ENCODE data around the gene SDK1.

SDK1 gene

GRCh38 chr7:3630081-3630480 is 329.0 kb downstream of the SDK1 start:
- H2AFZ ChIP-seq (ENCODE audit: low read depth, low read length): no peak overlapping the region
- H3K27me3 ChIP-seq (ENCODE audit: insufficient read depth, low read length, poor library complexity): peaks cover 4% of the 10 kb centered on the region
- no peak for TF ChIP-seq EZH2 (IDR thresholded peaks at IDR 0.05; ENCODE audit: borderline replicate concordance, low read depth, low read length, severe bottlenecking)
- TF ChIP-seq CTCF (IDR thresholded peaks at IDR 0.05; ENCODE audit: borderline replicate concordance, extremely low read depth, low read length, poor library complexity, severe bottlenecking): no peak
- H4K20me1 ChIP-seq (ENCODE audit: insufficient read depth, low read length): no peaks in the 10 kb centered on the region
- H3K4me3 ChIP-seq (ENCODE audit: low read depth in 1 of 2, low read length in 2 of 2): no peak overlapping the region
- H3K79me2 ChIP-seq (ENCODE audit: insufficient read depth, low read length): no peaks in the 10 kb centered on the region
- DNase-seq (no peak), ATAC-seq (ENCODE audit: insufficient read depth, low read depth) (no peak)
- no peak overlapping the region for H3K4me2 ChIP-seq (ENCODE audit: insufficient read depth, low read length)
- H3K9me3 ChIP-seq (ENCODE audit: insufficient read depth, low read length, severe bottlenecking): peaks cover 3% of the 10 kb centered on the region
- H3K36me3 ChIP-seq (ENCODE audit: insufficient read depth, low read length): no peaks in the 10 kb centered on the region
- no peak overlapping the region for H3K27ac ChIP-seq (ENCODE audit: low read length)
- H3K9ac ChIP-seq (ENCODE audit: low read depth, low read length): no peak overlapping the region
- no peaks in the 10 kb centered on the region for H3K4me1 ChIP-seq (ENCODE audit: insufficient read depth, low read length)

GRCh38 chr7:3634396-3634795 is 333.3 kb downstream of the SDK1 start:
- DNase-seq: no peak
- Histone ChIP-seq H3K9me3 (ENCODE audit: insufficient read depth, low read length, severe bottlenecking) (peaks cover 3% of the 10 kb centered on the region), H3K27me3 (ENCODE audit: insufficient read depth, low read length, poor library complexity) (peaks cover 5% of the 10 kb centered on the region), H3K9ac (ENCODE audit: low read depth, low read length) (no peak overlapping the region), H3K4me3 (ENCODE audit: low read depth in 1 of 2, low read length in 2 of 2) (no peak overlapping the region), H4K20me1 (ENCODE audit: insufficient read depth, low read length) (no peaks in the 10 kb centered on the region), H3K27ac (ENCODE audit: low read length) (no peak overlapping the region), H2AFZ (ENCODE audit: low read depth, low read length) (no peak overlapping the region), H3K36me3 (ENCODE audit: insufficient read depth, low read length) (no peaks in the 10 kb centered on the region), H3K4me1 (ENCODE audit: insufficient read depth, low read length) (no peaks in the 10 kb centered on the region), H3K4me2 (ENCODE audit: insufficient read depth, low read length) (no peak overlapping the region), H3K79me2 (ENCODE audit: insufficient read depth, low read length) (no peaks in the 10 kb centered on the region)
- TF ChIP-seq EZH2 (IDR thresholded peaks at IDR 0.05; ENCODE audit: borderline replicate concordance, low read depth, low read length, severe bottlenecking) (no peak), CTCF (IDR thresholded peaks at IDR 0.05; ENCODE audit: borderline replicate concordance, extremely low read depth, low read length, poor library complexity, severe bottlenecking) (no peak)
- ATAC-seq (ENCODE audit: insufficient read depth, low read depth): no peak

GRCh38 chr7:3636131-3636860 is 335.2 kb downstream of the SDK1 start:
- H3K4me3 ChIP-seq (ENCODE audit: low read depth in 1 of 2, low read length in 2 of 2): no peak overlapping the region
- H3K4me1 ChIP-seq (ENCODE audit: insufficient read depth, low read length): no peaks in the 10 kb centered on the region
- H3K9me3 ChIP-seq (ENCODE audit: insufficient read depth, low read length, severe bottlenecking): no peaks in the 10 kb centered on the region
- H3K79me2 ChIP-seq (ENCODE audit: insufficient read depth, low read length): no peaks in the 10 kb centered on the region
- H4K20me1 ChIP-seq (ENCODE audit: insufficient read depth, low read length): no peaks in the 10 kb centered on the region
- DNase-seq (no peak), ATAC-seq (ENCODE audit: insufficient read depth, low read depth) (no peak)
- no peak overlapping the region for H2AFZ ChIP-seq (ENCODE audit: low read depth, low read length)
- no peaks in the 10 kb centered on the region for H3K36me3 ChIP-seq (ENCODE audit: insufficient read depth, low read length)
- H3K4me2 ChIP-seq (ENCODE audit: insufficient read depth, low read length): no peak overlapping the region
- H3K9ac ChIP-seq (ENCODE audit: low read depth, low read length): no peak overlapping the region
- no peak overlapping the region for H3K27ac ChIP-seq (ENCODE audit: low read length)
- peaks cover 7% of the 10 kb centered on the region for H3K27me3 ChIP-seq (ENCODE audit: insufficient read depth, low read length, poor library complexity)
- TF ChIP-seq CTCF (IDR thresholded peaks at IDR 0.05; ENCODE audit: borderline replicate concordance, extremely low read depth, low read length, poor library complexity, severe bottlenecking): no peak
- TF ChIP-seq EZH2 (IDR thresholded peaks at IDR 0.05; ENCODE audit: borderline replicate concordance, low read depth, low read length, severe bottlenecking): no peak
